ENCODE measurements around the gene KRTAP5-1.

KRTAP5-1 gene

GRCh38 chr11:1559111-1559951 lies 25.8 kb downstream of the KRTAP5-1 start:
- DNase-seq = peak; percentile 59

GRCh38 chr11:1558775-1559110 lies 26.3 kb downstream of the KRTAP5-1 start:
- no peak for DNase-seq

DNA sequence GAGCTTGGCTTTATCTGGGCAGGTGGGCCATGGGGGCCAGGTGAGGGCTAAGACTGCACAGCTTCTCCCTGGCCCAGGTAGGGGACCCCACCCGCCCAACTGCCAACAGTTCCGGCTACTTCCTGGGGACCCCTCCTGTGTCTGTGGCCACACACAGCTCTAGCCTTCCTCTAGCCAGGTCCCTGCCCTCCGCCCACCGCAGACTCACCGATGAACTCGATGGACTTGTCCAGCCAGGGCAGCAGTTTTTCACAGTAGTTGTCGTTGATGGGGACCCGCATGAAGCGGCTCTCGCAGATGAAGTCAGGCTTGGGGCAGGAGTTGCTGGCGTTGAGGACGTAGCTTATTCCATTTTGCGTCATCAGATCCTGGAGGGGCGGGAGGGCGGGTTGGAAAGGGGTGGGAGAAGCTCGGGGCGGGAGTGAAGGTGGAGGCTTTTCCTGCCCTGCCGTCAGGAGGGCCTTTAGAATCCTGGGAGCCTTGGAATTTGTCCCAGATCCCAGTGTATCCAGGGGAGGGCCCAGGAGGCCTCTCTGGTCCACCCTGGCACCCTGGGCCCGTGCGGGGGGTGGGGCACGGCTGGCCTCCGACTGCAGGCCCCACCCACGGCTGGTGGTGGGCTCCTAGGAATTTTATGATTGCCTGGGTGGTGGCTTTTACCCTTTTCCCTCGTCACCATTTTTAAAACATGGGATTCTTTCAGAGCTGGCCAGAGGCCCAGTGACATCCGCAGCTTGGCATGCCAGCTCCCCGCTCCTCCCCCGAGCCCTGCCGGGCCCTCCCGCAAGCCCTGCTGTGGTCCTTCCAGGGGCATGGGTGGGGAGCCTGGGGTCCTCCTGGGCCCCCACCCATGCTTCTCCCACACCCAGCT lies 26.9 kb downstream of the KRTAP5-1 start:
- DNase-seq = no peak

GRCh38 chr11:1557051-1557884 lies 27.8 kb downstream of the KRTAP5-1 start:
- DNase-seq = no peak

DNA sequence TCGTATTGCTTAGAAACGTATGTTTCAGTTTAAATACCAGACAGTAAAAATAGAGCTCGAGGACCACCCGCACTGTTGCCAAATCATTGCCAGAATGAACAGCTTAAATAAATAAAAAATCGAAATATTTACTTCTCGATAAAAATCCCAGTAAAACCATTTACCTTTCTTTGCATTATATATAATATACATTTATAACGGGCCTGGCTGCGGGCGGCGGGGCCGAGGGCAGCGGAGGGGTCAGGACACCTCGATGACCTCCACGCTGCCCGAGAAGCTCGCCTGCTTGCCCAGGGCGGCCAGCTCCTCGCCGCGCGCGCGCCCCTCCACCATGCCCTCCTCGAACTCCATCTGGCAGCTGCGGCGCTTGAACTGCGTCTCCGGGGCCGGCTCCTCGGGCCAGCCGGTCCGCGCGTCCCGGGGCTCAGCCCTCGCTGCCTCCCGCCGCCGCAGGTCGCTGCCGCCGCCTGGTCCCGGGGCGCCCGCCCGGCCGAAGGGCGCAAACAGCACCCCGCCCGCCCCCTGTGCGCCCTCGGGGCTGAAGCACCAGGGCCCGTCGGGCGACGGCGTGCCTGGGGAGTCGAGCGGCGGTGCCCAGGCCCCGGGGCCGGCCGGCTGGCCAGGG lies 28.7 kb downstream of the KRTAP5-1 start:
- DNase-seq = no peak

DNA sequence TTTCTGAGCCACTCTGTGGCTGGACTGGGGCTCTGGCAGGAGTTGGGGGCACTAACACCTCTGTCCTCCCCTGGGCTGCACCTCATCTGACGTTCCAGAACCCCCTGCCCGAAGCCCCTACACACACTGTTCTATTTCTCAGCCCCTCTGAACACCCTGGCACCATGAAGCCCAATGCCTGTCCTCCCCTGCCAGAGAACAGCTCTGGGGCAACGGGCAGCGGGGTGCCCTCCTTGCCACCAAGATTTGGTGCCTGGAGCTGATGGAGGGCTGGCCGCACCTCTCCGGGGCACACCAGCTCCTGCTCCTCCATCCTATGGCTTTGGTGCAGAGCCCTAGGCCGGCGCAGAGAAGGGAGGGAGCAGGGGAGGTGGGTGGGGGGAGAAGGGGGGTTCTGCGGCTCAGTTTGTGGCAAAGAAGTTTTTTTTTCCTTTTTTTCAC lies 29.4 kb downstream of the KRTAP5-1 start:
- no peak for DNase-seq

- no peak for DNase-seq
Measured at GRCh38 chr11:1554981-1555712, 29.9 kb downstream of the KRTAP5-1 start.

GRCh38 chr11:1553808-1554594 lies 31.1 kb downstream of the KRTAP5-1 start:
- DNase-seq = no peak

- DNase-seq = no peak
Measured at GRCh38 chr11:1549338-1550330, 35.4 kb downstream of the KRTAP5-1 start.

GRCh38 chr11:1548221-1549070 lies 36.6 kb downstream of the KRTAP5-1 start:
- peak; percentile 44 for DNase-seq

- DNase-seq = no peak
Measured at GRCh38 chr11:1547467-1548098, 37.5 kb downstream of the KRTAP5-1 start.

GRCh38 chr11:1546536-1547466 lies 38.3 kb downstream of the KRTAP5-1 start:
- DNase-seq = peak; percentile 45

DNA sequence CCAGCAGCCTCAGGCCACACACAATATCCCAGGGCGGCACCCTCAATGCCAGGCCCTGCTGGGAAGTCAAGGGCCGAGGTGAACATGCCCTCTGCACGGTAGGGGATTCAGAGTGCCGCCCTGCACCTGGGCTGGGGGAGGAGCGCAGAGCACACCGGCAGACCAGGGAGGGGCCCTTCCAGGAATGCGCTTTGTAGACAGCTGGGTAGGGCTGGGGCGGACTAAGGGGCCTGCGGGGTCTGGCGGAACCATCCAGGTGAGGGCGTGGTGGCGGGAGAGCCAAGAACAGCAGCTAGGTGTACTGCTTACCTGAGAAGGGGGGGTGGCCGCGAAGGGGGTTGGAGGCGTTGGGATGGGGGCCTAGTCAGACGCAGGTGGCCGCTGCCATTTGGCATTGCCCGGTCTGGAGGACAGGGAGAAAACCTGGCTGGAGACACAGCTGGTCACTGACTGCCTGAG lies 39.0 kb downstream of the KRTAP5-1 start:
- DNase-seq = no peak

DNA sequence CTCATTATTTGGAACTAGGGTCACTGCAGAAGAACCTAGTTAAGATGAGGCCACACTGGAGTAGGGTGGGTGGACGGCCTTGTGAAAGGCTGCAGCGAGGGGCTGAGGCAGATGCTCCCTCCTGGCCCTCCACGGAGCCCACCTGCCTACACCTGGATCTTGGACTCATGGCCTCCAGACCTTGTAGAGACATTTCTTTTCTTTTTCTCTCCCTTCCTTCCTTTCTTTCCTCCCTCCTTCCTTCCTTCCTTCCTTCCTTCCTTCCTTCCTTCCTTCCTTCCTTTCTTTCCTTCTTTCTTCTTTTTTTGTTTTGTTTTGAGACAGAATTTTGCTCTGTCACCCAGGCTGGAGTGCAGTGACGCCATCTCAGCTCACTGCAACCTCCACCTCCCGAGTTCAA lies 39.7 kb downstream of the KRTAP5-1 start:
- no peak for DNase-seq

DNA sequence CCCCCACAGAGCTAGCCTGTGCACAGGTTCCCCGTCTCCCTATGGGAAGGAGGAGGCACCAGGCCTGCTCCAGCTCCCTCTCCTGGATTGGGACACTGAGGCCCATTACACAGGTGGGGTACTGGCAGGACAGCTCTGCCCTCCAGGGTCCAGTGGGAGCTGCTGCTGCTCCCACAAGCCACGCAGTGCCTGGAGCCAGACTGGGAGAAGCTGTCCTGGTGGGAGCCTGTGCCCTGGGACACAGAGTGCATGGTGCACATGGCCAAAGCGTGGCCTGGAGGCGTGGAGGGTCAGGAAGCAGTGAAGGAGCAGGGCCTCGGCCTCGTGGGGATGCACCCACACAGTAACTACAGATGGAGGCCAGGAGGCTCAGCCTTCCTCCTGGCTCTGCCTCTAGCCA lies 40.5 kb downstream of the KRTAP5-1 start:
- DNase-seq = no peak

GRCh38 chr11:1543606-1544263 lies 41.3 kb downstream of the KRTAP5-1 start:
- no peak for DNase-seq
